ENCODE measurements around the gene PKHD1.

The PKHD1 gene

GRCh38 chr6:52087498-52087999 is at the start of gene PKHD1:
PKHD1 (minus strand) TSS chr6:52087613; CDS start chr6:52084933, 2,680 bp downstream.
- DNase-seq (ENCODE audit: insufficient read length, low spot score) (no peak), FAIRE-seq (no peak)

GRCh38 chr6:52136934-52137467 is 49.6 kb upstream of the PKHD1 start:
- FAIRE-seq (no peak), DNase-seq (ENCODE audit: insufficient read length, low spot score) (no peak)

DNA sequence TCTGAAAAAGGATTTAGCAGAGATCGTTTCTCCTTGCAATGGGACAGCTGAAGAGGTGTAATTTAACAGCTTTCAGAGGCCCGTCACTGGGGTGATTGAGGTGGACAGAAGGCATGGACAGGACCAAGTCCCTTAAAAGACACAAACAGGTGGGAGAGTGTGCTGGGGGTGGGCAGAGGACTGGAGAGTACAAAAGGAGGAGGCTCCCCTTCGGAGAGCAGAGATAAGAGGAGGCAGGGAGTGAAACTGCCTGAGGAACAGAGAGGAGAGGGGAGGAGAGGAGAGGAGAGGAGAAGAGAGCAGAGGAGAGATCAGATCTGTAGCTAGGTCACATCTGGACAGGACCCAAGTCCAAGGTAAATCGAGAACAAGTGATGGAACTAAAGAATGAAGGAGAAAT is 48.6 kb upstream of the PKHD1 start:
- FAIRE-seq, result no peak
- DNase-seq (ENCODE audit: insufficient read length, low spot score), result no peak

DNA sequence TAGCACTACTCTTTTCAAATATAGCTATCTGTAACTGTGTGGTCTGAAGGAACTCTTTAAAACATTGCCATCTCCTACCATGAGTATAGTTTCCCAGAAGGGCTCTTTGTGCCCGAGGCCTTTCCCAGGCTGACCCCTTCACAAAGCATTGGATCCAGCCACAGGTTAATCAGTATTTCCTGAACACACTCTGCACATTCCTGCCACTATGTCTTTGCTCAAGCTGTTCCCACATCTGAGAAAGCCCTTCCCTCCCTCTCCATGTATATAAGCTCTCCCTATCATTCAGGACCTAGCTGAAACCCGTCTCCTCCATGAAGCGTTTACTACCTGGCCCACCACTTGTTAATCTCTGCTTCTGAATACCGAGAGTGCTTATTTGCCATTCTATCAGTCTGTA is 47.8 kb upstream of the PKHD1 start:
- FAIRE-seq (no peak), DNase-seq (ENCODE audit: insufficient read length, low spot score) (no peak)

GRCh38 chr6:52134011-52134410 is 46.6 kb upstream of the PKHD1 start:
- no peak for FAIRE-seq

GRCh38 chr6:52133324-52133723 is 45.9 kb upstream of the PKHD1 start:
- FAIRE-seq, result no peak
- no peak for DNase-seq (ENCODE audit: insufficient read length, low spot score)

More at GRCh38 chr6:52134011-52134410, 46.6 kb upstream of the PKHD1 start:
- DNase-seq (ENCODE audit: insufficient read length, low spot score), result no peak

DNA sequence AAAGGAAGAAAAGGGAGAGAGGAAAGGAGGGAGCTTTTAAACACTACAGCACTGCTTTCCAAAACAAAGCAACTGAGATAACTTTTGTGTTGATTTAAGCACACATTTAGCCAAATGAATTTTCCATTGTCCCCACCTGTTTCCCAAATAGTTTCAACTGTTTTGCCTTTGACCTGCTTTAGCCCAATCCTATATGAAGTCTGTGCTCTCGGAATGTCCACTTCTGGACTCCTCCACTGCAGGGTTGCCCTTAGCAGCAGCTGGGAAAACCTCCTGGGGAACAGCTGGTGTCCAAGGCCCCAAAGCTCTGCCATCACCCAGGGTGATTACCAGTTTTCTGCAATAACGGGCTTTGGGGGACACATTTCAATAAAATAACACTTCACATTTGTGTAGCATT is 44.9 kb upstream of the PKHD1 start:
- FAIRE-seq (no peak), DNase-seq (ENCODE audit: insufficient read length, low spot score) (no peak)

GRCh38 chr6:52130440-52130839 is 43.0 kb upstream of the PKHD1 start:
- FAIRE-seq (no peak), DNase-seq (ENCODE audit: insufficient read length, low spot score) (no peak)

DNA sequence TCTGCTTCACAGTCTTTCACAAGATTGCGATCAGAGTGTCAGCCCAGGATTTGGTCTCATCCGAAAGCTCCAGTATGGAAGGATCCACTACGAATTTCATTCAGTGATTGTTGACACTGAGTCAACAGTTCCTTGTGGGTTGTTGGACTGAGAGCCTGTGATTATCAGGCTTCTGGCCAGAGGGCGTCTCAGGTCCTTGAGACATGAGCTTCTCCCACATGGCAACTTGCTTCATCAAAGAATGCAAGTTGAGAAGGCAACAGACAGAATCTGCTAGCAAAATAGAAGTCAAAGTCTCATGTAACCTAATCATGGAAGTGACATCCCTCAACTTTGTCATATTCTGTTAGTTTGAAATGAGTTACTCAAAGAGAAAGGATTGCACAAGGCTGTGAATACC is 40.5 kb upstream of the PKHD1 start:
- FAIRE-seq, result no peak
- DNase-seq (ENCODE audit: insufficient read length, low spot score), result no peak

- no peak for DNase-seq (ENCODE audit: insufficient read length, low spot score)
- no peak for FAIRE-seq
Measured at GRCh38 chr6:52126231-52126630, 38.8 kb upstream of the PKHD1 start.

GRCh38 chr6:52125572-52125971 is 38.2 kb upstream of the PKHD1 start:
- FAIRE-seq, result no peak
- no peak for DNase-seq (ENCODE audit: insufficient read length, low spot score)

GRCh38 chr6:52125139-52125538 is 37.7 kb upstream of the PKHD1 start:
- FAIRE-seq (no peak), DNase-seq (ENCODE audit: insufficient read length, low spot score) (no peak)

GRCh38 chr6:52124126-52125121 is 37.0 kb upstream of the PKHD1 start:
- FAIRE-seq (no peak), DNase-seq (ENCODE audit: insufficient read length, low spot score) (no peak)

DNA sequence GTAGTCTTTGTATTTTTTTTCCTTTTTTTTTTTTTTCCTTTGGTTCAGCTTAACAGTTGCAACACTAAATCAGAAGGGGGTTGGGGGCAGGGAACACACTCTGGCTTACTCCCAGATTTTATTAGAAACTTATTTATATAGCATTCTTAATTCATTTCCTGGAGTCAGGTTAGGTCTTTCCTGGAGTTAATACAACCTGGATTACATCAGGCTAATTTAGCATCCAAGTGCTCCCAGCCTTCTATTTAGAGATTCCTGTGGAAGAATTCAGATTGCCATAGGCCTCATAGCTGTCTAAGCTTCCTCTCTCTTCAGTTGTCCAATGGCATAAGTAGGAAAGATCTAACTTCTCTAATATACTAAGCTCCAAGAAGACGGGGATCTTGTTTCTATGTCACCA is 35.8 kb upstream of the PKHD1 start:
- no peak for FAIRE-seq

GRCh38 chr6:52117352-52117751 is 29.9 kb upstream of the PKHD1 start:
- DNase-seq (ENCODE audit: insufficient read length, low spot score) (no peak), FAIRE-seq (no peak)

More for the DNA sequence above, 35.8 kb upstream of the PKHD1 start:
- DNase-seq (ENCODE audit: insufficient read length, low spot score), result no peak

DNA sequence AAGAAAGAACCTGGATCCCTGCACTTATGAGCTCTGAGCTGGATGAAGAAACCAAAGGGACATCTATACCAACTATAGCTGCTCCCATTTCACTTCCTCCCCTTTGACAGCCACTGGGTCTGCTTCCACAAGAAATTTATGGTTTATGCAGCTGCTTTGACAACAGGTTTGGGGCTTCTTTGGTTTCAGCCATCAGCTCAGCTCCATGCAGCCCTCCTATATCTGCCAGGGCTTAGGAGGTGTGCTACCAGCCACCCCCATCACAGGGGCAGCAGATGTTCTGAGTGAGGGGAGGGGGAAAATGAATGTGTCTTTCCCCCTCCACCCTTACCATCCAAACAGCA is 29.2 kb upstream of the PKHD1 start:
- FAIRE-seq (no peak), DNase-seq (ENCODE audit: insufficient read length, low spot score) (no peak)

- FAIRE-seq, result no peak
Measured at GRCh38 chr6:52115891-52116604, 28.6 kb upstream of the PKHD1 start.

GRCh38 chr6:52115145-52115741 is 27.8 kb upstream of the PKHD1 start:
- FAIRE-seq (no peak), DNase-seq (ENCODE audit: insufficient read length, low spot score) (no peak)

More at GRCh38 chr6:52115891-52116604, 28.6 kb upstream of the PKHD1 start:
- DNase-seq (ENCODE audit: insufficient read length, low spot score), result no peak

- no peak for DNase-seq (ENCODE audit: insufficient read length, low spot score)
- no peak for FAIRE-seq
Measured at GRCh38 chr6:52109171-52109571, 21.8 kb upstream of the PKHD1 start.

GRCh38 chr6:52108128-52108527 is 20.7 kb upstream of the PKHD1 start:
- FAIRE-seq (no peak), DNase-seq (ENCODE audit: insufficient read length, low spot score) (no peak)

DNA sequence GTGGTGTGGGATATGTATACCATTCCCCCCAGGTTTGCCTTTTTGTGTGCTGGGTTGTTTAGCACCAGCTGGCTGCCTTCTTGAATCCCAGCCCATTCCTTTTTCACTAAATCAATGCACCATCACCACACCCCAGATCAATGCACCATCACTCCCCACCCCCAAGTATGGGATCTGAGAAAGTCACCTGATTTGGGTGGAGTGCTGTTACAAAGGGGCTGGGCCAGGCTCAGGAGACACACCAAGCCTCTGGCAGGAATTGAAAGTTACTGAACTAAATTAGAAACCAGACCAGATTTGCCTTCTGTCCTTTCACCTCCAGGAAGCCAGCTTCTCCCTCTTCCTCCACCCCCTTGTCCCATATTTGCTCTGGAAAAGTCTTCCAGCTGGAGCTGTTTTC is 19.6 kb upstream of the PKHD1 start:
- no peak for FAIRE-seq
- DNase-seq (ENCODE audit: insufficient read length, low spot score), result no peak
